HEK293T (cell line): ENCODE data around the gene CRTC2.

Experiments used
- BHLHE40 ChIP-seq: fragments of 450-650 bp; IDR thresholded peaks from 2 replicates; pipeline ENCODE4 v1.6.1; 2016; ENCODE audit warnings: mild to moderate bottlenecking, moderate library complexity, borderline replicate concordance
- CTBP1 ChIP-seq: fragments of 450-650 bp; IDR thresholded peaks from 2 replicates; pipeline ENCODE4 v1.6.1; 2016; ENCODE audit warnings: borderline replicate concordance
- SUZ12 ChIP-seq: fragments of 450-650 bp; IDR thresholded peaks from 2 replicates; pipeline ENCODE4 v1.6.1; 2016; ENCODE audit warnings: mild to moderate bottlenecking

DNA sequence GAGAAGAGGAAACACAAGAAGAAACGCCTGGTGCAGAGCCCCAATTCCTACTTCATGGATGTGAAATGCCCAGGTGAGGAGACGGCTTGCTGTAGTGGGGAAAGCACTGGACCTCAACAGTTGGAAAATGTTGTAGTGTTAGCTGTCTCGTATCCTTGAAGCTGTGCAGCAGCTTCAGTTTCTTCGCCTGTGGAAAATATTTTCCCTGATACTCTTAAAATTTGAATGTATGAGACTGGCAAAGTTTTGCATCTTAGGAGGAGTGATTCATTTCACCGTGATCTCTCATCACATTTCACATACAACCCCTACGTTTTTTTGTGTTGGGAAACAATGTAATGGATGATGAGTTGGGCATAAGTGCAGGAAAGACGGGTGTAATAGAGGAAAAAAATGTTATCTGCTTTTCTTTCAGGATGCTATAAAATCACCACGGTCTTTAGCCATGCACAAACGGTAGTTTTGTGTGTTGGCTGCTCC lies 32.8 kb upstream of the CRTC2 start:
- TF ChIP-seq CTBP1 (no peak), SUZ12 (no peak), BHLHE40 (no peak)
